HCT116 (cell line): ENCODE data around the gene TMEM109. TPM values are rescaled to one million over a fixed set of nuclear protein-coding genes. Genes with fewer than 3 reads are reported as not detected.

Source experiments
- ATAC-seq: fragments of 200-7000 bp; cut with Tn5 transposase; 2 replicates; pipeline ENCODE4 v1.9.1; 2020; ENCODE audit warnings: mild to moderate bottlenecking, moderate library complexity
- BruUV-seq: library from RNA; stranded (reverse); fragments of 400-500 nt; replicated peaks from 2 replicates; lab custom pipeline; 2021; lab: Mats Ljungman, UMichigan
- CTCF ChIA-PET: fragments of 300-600 bp; sonication (Branson Sonifier 250); formaldehyde crosslinking; loops from one replicate; lab custom pipeline; 2021; ENCODE audit warnings: antibody characterized with exemption; lab: Charles Lee
- POLR2A ChIA-PET: fragments of 300-600, 350-600 bp; sonication (Branson Sonifier 250); formaldehyde crosslinking; loops from one replicate; lab custom pipeline; 2021; ENCODE audit warnings: antibody characterized with exemption; lab: Charles Lee
- RAD21 ChIA-PET, 2 experiments: fragments of 300-600 bp; sonication (Branson Sonifier 250); formaldehyde crosslinking; loops; one replicate each; lab custom pipeline; 2023; ENCODE audit warnings: low total read pairs in 2 of 2; ENCODE audit not compliant: uncharacterized antibody in 2 of 2, unreplicated experiment in 2 of 2, low non-redundant PET in 1 of 2; lab: Charles Lee
- DNase-seq: peaks from one replicate; pipeline ENCODE4 v3.0.0-alpha.2; 2010; ENCODE audit warnings: low read depth, low spot score
- H2AFZ ChIP-seq: fragments of 200-600 bp; shearing (Covaris generic), sonication (generic); 2 replicates; pipeline ENCODE4 v1.6.1; 2017; ENCODE audit warnings: low read depth, mixed run types, mixed read lengths, antibody characterized with exemption, low read length; ENCODE audit not compliant: poor library complexity, severe bottlenecking
- H3K27ac ChIP-seq: 2 replicates; pipeline ENCODE4 v1.5.1; 2012; ENCODE audit warnings: low read depth, low read length
- H3K27me3 ChIP-seq: fragments of 200-600 bp; sonication (generic); 2 replicates; pipeline ENCODE4 v1.6.1; 2016; ENCODE audit warnings: mixed run types, low read length, mixed read lengths; ENCODE audit not compliant: insufficient read depth
- H3K36me3 ChIP-seq, 2 experiments: fragments of 200-500 bp in 1 of 2; fragments of 200-600 bp in 1 of 2; sonication (Bioruptor generic) in 1 of 2; sonication (generic) in 1 of 2; 2 replicates each; pipeline versions ENCODE4 v1.5.1 to v1.6.1; 2014 to 2016; ENCODE audit warnings: low read length in 2 of 2, inconsistent platforms in 1 of 2, mixed read lengths in 1 of 2, mixed run types in 1 of 2; ENCODE audit not compliant: insufficient read depth in 2 of 2, control insufficient read depth in 1 of 2
- H3K4me1 ChIP-seq, 2 experiments: fragments of 200-600 bp in 1 of 2; sonication (generic) in 1 of 2; 2 replicates each; pipeline versions ENCODE4 v1.5.1 to v1.6.1; 2012 to 2017; ENCODE audit warnings: low read length in 2 of 2, inconsistent platforms in 1 of 2, mild to moderate bottlenecking in 1 of 2, mixed read lengths in 1 of 2, mixed run types in 1 of 2, moderate library complexity in 1 of 2; ENCODE audit not compliant: insufficient read depth in 2 of 2, control insufficient read depth in 1 of 2
- H3K4me2 ChIP-seq: fragments of 200-600 bp; sonication (generic); 2 replicates; pipeline ENCODE4 v1.6.1; 2017; ENCODE audit warnings: mixed run types, low read length, mixed read lengths
- H3K4me3 ChIP-seq, 2 experiments: fragments of 200-600 bp in 1 of 2; sonication (generic) in 1 of 2; replicated peaks in 1 of 2; 2 replicates each; pipeline ENCODE4 v1.5.1; 2011 to 2016; ENCODE audit warnings: low read length in 2 of 2, control low read depth in 1 of 2, low read depth in 1 of 2, mild to moderate bottlenecking in 1 of 2, mixed read lengths in 1 of 2, mixed run types in 1 of 2
- H3K79me2 ChIP-seq: fragments of 200-600 bp; sonication (generic); 2 replicates; pipeline ENCODE4 v1.6.1; 2017; ENCODE audit warnings: mild to moderate bottlenecking, mixed run types, low read length, moderate library complexity, mixed read lengths; ENCODE audit not compliant: insufficient read depth
- H3K9ac ChIP-seq: fragments of 200-600 bp; sonication (generic); 2 replicates; pipeline ENCODE4 v1.6.1; 2016; ENCODE audit warnings: low read length, mixed read lengths
- H3K9me2 ChIP-seq: fragments of 200-600 bp; sonication (generic), shearing (Covaris generic); 2 replicates; pipeline ENCODE4 v1.6.1; 2017; ENCODE audit warnings: mixed run types, mild to moderate bottlenecking, moderate library complexity; ENCODE audit not compliant: insufficient read depth
- H3K9me3 ChIP-seq, 2 experiments: fragments of 200-500 bp in 1 of 2; fragments of 200-600 bp in 1 of 2; sonication (Bioruptor generic) in 1 of 2; sonication (generic) in 1 of 2; 2 replicates each; pipeline ENCODE4 v1.6.1; 2014 to 2017; ENCODE audit warnings: low read length in 2 of 2, mixed read lengths in 2 of 2, inconsistent platforms in 1 of 2, low read depth in 1 of 2, mild to moderate bottlenecking in 1 of 2, mixed run types in 1 of 2, moderate library complexity in 1 of 2; ENCODE audit not compliant: control insufficient read depth in 1 of 2, insufficient read depth in 1 of 2
- H4K20me1 ChIP-seq: fragments of 200-600 bp; sonication (generic), shearing (Covaris generic); 2 replicates; pipeline ENCODE4 v1.6.1; 2017; ENCODE audit warnings: mixed run types, mild to moderate bottlenecking, moderate library complexity; ENCODE audit not compliant: insufficient read depth
- EGR1 ChIP-seq: IDR thresholded peaks from 2 replicates; pipeline ENCODE4 v1.6.1; 2012; ENCODE audit warnings: low read depth
- ELF1 ChIP-seq: IDR thresholded peaks from 2 replicates; pipeline ENCODE4 v1.6.1; 2012; ENCODE audit warnings: low read depth, borderline replicate concordance
- EZH2 ChIP-seq: fragments of 200-600 bp; sonication (generic); IDR thresholded peaks from 2 replicates; pipeline ENCODE4 v1.6.1; 2017; ENCODE audit warnings: antibody characterized with exemption, mixed run types
- JUND ChIP-seq: IDR thresholded peaks from 2 replicates; pipeline ENCODE4 v1.6.1; 2012
- POLR2AphosphoS5 ChIP-seq: IDR thresholded peaks from 2 replicates; pipeline ENCODE4 v1.6.1; 2011; ENCODE audit warnings: mild to moderate bottlenecking, low read depth, low read length, moderate library complexity
- RAD21 ChIP-seq: IDR thresholded peaks from 2 replicates; pipeline ENCODE4 v1.6.1; 2012; ENCODE audit warnings: low read depth, mild to moderate bottlenecking
- SP1 ChIP-seq: IDR thresholded peaks from 2 replicates; pipeline ENCODE4 v1.6.1; 2012; ENCODE audit warnings: low read depth
- SRF ChIP-seq: IDR thresholded peaks from 2 replicates; pipeline ENCODE4 v1.6.1; 2012; ENCODE audit warnings: low read depth
- YY1 ChIP-seq: IDR thresholded peaks from 2 replicates; pipeline ENCODE4 v1.6.1; 2011; ENCODE audit warnings: low read length, low read depth, moderate library complexity, mild to moderate bottlenecking; ENCODE audit not compliant: insufficient replicate concordance; ENCODE audit errors: extremely low read depth
- ZFX ChIP-seq: fragments of 450-650 bp; IDR thresholded peaks from 2 replicates; pipeline ENCODE4 v1.6.1; 2017
- ZNF274 ChIP-seq: fragments of 200-500 bp; sonication (Bioruptor generic); IDR thresholded peaks from 2 replicates; pipeline ENCODE4 v1.6.1; 2014; ENCODE audit warnings: mild to moderate bottlenecking, low read depth, low read length, inconsistent platforms
- intact Hi-C: fragments of 100-400 bp; cut with micrococcal nuclease; formaldehyde crosslinking; loops from 2 replicates; pipeline ENCODE4 v1.10.0; 2022
- total RNA-seq: library from RNA; stranded (reverse); gene quantifications from one replicate; pipeline ENCODE4 v1.2.1, GENCODE V29; 2021; ENCODE audit not compliant: unreplicated experiment
- TF ChIP-seq, protein P1 (sequence below): IDR thresholded peaks from 2 replicates; pipeline ENCODE4 v1.6.1; 2012; ENCODE audit warnings: low read depth
- TF ChIP-seq, protein P2 (sequence below): IDR thresholded peaks from 2 replicates; pipeline ENCODE4 v1.6.1; 2011; ENCODE audit warnings: mild to moderate bottlenecking, low read length, moderate library complexity; ENCODE audit not compliant: insufficient replicate concordance; ENCODE audit errors: extremely low read depth
- TF ChIP-seq, protein P3 (sequence below): IDR thresholded peaks from 2 replicates; pipeline ENCODE4 v1.6.1; 2012

TMEM109 gene
- total RNA-seq, 1 experiment from 2014 or later = 44.4 TPM

DNA sequence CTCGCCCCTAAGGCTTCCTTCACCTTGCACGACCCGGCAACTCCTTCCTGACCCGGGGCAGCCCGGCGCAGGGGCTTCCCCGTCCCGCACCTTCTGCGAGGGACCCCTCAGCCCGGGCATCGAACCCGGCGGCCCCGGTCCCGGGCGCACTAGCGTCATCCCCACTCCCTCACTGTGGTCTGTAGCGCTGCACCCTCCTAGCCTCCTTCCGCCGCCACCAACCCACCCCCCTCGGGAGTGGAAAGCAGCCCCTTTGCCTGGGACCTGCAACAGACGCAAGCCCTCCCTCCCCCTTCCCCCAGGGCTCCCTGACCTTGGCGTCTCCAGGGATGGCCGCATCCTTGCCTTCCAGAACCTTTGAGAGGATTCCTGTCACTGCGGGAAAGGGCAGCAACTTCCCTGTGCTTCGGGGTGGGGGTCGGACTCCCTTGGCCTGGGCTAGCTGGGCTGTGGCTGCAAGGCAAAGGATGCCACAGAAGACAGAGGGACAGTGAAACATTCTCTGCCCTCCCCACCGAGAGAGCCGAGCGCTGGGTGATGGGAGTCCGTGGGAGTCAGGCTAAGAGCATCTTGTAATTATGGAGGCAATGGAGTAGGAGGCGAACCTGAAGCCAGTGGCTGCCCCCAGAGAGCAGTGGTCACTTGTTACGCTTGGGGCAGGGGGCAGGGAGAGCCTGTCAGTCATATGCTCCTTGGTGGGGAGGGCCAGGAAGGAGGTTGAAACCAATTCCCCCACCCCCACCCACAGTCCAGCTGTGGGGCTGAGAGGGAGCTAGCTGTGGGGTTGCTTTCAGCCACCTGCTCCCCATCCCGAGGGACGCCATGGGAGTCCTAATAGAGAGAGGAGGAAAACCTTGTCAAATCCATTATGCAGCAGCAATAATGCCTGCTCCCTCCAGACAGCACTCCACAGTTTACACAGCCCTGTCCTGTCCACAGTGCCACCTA, 11.2 kb downstream of the TMEM109 start (continued):
- TF ChIP-seq, protein P1, sequence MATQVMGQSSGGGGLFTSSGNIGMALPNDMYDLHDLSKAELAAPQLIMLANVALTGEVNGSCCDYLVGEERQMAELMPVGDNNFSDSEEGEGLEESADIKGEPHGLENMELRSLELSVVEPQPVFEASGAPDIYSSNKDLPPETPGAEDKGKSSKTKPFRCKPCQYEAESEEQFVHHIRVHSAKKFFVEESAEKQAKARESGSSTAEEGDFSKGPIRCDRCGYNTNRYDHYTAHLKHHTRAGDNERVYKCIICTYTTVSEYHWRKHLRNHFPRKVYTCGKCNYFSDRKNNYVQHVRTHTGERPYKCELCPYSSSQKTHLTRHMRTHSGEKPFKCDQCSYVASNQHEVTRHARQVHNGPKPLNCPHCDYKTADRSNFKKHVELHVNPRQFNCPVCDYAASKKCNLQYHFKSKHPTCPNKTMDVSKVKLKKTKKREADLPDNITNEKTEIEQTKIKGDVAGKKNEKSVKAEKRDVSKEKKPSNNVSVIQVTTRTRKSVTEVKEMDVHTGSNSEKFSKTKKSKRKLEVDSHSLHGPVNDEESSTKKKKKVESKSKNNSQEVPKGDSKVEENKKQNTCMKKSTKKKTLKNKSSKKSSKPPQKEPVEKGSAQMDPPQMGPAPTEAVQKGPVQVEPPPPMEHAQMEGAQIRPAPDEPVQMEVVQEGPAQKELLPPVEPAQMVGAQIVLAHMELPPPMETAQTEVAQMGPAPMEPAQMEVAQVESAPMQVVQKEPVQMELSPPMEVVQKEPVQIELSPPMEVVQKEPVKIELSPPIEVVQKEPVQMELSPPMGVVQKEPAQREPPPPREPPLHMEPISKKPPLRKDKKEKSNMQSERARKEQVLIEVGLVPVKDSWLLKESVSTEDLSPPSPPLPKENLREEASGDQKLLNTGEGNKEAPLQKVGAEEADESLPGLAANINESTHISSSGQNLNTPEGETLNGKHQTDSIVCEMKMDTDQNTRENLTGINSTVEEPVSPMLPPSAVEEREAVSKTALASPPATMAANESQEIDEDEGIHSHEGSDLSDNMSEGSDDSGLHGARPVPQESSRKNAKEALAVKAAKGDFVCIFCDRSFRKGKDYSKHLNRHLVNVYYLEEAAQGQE = no peak
- no peak for TF ChIP-seq YY1
- no peak for TF ChIP-seq JUND
- TF ChIP-seq EGR1 = no peak
- no peak for TF ChIP-seq EZH2
- no peak for TF ChIP-seq ZFX
- no peak for TF ChIP-seq POLR2AphosphoS5

DNA sequence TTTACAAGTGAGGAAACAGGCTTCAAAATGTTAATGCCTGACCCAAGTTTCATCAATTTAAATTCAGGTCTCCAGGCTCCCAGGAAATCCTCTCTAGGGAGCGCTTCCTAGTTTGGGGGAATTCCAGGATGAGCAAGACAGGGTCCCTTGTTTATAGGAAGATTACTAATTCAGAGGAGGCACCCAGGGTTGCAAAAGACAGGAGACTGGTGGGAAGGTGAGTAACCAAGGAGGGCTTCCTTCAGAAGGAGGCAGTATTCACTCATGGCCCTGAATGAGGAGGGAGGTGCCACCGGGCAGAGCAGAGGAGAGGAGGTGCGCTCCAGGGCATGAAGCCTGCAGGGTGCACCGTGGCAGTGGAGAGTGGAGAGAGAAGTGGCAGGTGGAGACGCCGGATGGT, 11.9 kb downstream of the TMEM109 start:
- H3K79me2 ChIP-seq = no peaks in the 10 kb centered on the region; the same call in 1 of the 2 replicates
- ATAC-seq (no peak), DNase-seq (no peak)
- TSS peak; percentile 39 for BruUV-seq
- peak overlapping the region; percentile 77; the same call in 1 of the 2 replicates for H3K9ac ChIP-seq
- CTCF ChIA-PET = no interaction called here
- H3K4me1 ChIP-seq = peaks cover 18 to 26% of the 10 kb centered on the region in 2 experiments
- RAD21 ChIA-PET = no interaction called here
- H3K27me3 ChIP-seq = no peaks in the 10 kb centered on the region
- no peaks in the 10 kb centered on the region for H3K9me3 ChIP-seq
- peak overlapping the region; percentile 74 to 75 for H3K4me3 ChIP-seq
- H3K36me3 ChIP-seq = peaks cover 15 to 20% of the 10 kb centered on the region in 2 experiments; a peak in 3 of 4 replicates
- no peaks in the 10 kb centered on the region for H4K20me1 ChIP-seq
- POLR2A ChIA-PET = no interaction called here
- no peak overlapping the region for H2AFZ ChIP-seq
- H3K9me2 ChIP-seq = no peaks in the 10 kb centered on the region
- no peak overlapping the region for H3K27ac ChIP-seq
- intact Hi-C loops = no loop called here
- H3K4me2 ChIP-seq = peak overlapping the region; percentile 92
- TF ChIP-seq EGR1 = no peak
- TF ChIP-seq EZH2 = no peak
- TF ChIP-seq, protein P1 = no peak
- no peak for TF ChIP-seq ZFX
- TF ChIP-seq SRF = no peak
- TF ChIP-seq, protein P2, sequence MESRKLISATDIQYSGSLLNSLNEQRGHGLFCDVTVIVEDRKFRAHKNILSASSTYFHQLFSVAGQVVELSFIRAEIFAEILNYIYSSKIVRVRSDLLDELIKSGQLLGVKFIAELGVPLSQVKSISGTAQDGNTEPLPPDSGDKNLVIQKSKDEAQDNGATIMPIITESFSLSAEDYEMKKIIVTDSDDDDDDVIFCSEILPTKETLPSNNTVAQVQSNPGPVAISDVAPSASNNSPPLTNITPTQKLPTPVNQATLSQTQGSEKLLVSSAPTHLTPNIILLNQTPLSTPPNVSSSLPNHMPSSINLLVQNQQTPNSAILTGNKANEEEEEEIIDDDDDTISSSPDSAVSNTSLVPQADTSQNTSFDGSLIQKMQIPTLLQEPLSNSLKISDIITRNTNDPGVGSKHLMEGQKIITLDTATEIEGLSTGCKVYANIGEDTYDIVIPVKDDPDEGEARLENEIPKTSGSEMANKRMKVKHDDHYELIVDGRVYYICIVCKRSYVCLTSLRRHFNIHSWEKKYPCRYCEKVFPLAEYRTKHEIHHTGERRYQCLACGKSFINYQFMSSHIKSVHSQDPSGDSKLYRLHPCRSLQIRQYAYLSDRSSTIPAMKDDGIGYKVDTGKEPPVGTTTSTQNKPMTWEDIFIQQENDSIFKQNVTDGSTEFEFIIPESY = no peak
- no peak for TF ChIP-seq SP1
- TF ChIP-seq RAD21 = no peak
- TF ChIP-seq ELF1 = no peak
- TF ChIP-seq ZNF274 = no peak
- TF ChIP-seq, protein P3, sequence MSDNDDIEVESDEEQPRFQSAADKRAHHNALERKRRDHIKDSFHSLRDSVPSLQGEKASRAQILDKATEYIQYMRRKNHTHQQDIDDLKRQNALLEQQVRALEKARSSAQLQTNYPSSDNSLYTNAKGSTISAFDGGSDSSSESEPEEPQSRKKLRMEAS = no peak
